Panc1 (cell line): ENCODE results near the gene C1orf87.

Experiments used
- SIN3A ChIP-seq: IDR thresholded peaks from 2 replicates; pipeline ENCODE4 v1.6.1; 2012; ENCODE audit warnings: low read depth, mild to moderate bottlenecking, low read length, moderate library complexity, borderline replicate concordance; ENCODE audit not compliant: insufficient read depth
- TF ChIP-seq, protein P1 (sequence below): fragments of 450-650 bp; IDR thresholded peaks from 2 replicates; pipeline ENCODE4 v1.5.1; 2017; ENCODE audit warnings: mild to moderate bottlenecking
- TF ChIP-seq, protein P2 (sequence below), 2 experiments: IDR thresholded peaks; 2 replicates each; pipeline ENCODE4 v1.6.1; 2011 to 2012; ENCODE audit warnings: low read depth in 2 of 2, control low read depth in 1 of 2, low read length in 1 of 2, mild to moderate bottlenecking in 1 of 2, moderate library complexity in 1 of 2; ENCODE audit not compliant: insufficient read depth in 1 of 2

DNA sequence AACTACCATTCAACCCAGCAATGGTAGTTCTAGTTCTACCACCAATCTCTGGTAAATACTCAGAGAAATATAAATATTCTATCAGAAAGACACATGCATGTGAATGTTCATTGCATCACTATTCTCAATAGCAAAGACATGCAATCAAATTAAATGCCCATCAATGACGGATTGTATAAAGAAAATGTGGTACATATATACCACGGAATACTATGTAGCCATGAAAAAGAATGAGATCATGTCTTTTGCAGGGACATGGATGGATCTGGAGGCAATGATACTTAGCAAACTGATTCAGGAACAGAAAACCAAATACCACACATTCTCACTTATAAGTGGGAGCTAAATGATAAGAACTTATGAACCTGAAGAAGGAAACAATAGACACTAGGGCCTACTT lies 37.5 kb upstream of the C1orf87 start:
- TF ChIP-seq, protein P1, sequence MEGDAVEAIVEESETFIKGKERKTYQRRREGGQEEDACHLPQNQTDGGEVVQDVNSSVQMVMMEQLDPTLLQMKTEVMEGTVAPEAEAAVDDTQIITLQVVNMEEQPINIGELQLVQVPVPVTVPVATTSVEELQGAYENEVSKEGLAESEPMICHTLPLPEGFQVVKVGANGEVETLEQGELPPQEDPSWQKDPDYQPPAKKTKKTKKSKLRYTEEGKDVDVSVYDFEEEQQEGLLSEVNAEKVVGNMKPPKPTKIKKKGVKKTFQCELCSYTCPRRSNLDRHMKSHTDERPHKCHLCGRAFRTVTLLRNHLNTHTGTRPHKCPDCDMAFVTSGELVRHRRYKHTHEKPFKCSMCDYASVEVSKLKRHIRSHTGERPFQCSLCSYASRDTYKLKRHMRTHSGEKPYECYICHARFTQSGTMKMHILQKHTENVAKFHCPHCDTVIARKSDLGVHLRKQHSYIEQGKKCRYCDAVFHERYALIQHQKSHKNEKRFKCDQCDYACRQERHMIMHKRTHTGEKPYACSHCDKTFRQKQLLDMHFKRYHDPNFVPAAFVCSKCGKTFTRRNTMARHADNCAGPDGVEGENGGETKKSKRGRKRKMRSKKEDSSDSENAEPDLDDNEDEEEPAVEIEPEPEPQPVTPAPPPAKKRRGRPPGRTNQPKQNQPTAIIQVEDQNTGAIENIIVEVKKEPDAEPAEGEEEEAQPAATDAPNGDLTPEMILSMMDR, result no peak
- TF ChIP-seq SIN3A, result no peak
- TF ChIP-seq, protein P2, sequence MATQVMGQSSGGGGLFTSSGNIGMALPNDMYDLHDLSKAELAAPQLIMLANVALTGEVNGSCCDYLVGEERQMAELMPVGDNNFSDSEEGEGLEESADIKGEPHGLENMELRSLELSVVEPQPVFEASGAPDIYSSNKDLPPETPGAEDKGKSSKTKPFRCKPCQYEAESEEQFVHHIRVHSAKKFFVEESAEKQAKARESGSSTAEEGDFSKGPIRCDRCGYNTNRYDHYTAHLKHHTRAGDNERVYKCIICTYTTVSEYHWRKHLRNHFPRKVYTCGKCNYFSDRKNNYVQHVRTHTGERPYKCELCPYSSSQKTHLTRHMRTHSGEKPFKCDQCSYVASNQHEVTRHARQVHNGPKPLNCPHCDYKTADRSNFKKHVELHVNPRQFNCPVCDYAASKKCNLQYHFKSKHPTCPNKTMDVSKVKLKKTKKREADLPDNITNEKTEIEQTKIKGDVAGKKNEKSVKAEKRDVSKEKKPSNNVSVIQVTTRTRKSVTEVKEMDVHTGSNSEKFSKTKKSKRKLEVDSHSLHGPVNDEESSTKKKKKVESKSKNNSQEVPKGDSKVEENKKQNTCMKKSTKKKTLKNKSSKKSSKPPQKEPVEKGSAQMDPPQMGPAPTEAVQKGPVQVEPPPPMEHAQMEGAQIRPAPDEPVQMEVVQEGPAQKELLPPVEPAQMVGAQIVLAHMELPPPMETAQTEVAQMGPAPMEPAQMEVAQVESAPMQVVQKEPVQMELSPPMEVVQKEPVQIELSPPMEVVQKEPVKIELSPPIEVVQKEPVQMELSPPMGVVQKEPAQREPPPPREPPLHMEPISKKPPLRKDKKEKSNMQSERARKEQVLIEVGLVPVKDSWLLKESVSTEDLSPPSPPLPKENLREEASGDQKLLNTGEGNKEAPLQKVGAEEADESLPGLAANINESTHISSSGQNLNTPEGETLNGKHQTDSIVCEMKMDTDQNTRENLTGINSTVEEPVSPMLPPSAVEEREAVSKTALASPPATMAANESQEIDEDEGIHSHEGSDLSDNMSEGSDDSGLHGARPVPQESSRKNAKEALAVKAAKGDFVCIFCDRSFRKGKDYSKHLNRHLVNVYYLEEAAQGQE (IDR thresholded peaks at IDR 0.05; ENCODE audit: insufficient read depth in 1 of 2, low read depth in 2 of 2, low read length in 1 of 2), result no peak
